GM12801 (cell line): Measurements from ENCODE around the gene MYRFL.

Experiments used
- CTCF ChIP-seq: IDR thresholded peaks from one replicate; pipeline ENCODE4 v1.5.1; 2011; ENCODE audit warnings: control low read depth; ENCODE audit not compliant: insufficient read length; ENCODE audit errors: extremely low read depth

MYRFL gene

DNA sequence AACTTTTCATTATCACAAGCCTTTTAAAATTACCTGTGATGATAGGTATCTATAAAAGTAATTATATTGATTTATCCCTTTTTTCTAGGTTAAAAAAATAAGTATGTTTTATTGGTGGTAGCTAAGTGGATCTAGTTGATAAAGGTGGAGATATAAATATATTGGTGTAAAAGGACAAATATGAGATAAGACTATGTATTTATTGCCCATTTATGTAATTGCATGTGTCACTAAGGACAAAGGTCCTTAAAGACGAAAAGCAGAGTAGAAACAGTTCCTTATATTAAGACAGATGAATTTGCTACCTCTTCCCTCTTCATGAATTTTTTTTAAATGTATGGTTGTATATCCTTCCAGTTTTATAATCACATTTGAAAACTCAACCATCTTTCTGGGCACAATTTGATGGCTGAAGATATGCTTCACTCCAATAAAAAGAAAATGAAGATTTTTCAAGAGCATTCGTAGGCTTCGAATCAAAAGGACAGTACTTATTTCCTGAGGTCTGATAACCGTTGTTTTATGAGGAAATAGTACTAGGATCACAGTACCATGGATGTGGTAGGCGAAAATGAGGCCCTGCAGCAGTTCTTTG is at the start of gene MYRFL:
TSS of gene MYRFL (plus strand) at position 262 of the 595 bp plus-strand sequence. CDS start at position 553, 291 bp downstream.
- TF ChIP-seq CTCF = no peak

DNA sequence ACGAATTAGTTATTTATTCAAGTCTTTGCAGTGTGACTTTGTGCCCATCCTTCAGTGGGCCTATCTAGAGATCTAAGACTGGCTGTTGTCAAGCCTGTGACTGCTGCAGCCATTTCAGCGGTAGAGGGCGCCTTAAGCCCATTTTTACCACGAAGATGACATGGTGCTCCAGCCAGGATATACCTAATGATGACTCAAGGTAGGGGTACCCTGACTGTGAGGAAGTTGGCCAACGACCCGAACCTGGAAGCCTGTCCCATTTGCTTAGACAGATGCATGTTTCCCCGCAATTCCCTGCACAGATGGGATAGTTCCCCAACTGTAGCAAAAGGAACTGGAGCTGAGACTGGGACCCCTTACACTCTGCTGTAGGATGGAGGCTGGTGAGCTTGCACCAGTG is 45.1 kb upstream of the MYRFL start:
- TF ChIP-seq CTCF = no peak

GRCh38 chr12:69783365-69783764 is 41.7 kb upstream of the MYRFL start:
- TF ChIP-seq CTCF = no peak

DNA sequence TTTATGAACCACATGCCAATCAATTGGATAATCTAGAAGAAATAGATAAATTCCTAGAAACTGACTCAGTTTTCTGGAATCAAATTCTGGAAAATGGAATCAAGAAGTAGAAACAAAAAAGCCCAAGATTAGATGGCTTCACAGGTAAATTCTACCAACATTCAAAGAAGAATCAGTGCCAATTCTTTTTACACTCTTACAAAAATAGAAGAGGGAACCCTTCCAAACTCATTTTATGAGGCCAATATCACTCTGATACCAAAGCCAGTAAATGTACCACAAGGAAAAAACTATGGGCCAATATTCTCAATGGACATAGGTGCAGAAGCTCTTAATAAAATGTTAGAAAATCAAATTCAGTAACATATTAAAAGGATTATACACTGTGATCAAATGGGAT is 35.7 kb upstream of the MYRFL start:
- no peak for TF ChIP-seq CTCF

GRCh38 chr12:69792533-69792932 is 32.5 kb upstream of the MYRFL start:
- no peak for TF ChIP-seq CTCF

DNA sequence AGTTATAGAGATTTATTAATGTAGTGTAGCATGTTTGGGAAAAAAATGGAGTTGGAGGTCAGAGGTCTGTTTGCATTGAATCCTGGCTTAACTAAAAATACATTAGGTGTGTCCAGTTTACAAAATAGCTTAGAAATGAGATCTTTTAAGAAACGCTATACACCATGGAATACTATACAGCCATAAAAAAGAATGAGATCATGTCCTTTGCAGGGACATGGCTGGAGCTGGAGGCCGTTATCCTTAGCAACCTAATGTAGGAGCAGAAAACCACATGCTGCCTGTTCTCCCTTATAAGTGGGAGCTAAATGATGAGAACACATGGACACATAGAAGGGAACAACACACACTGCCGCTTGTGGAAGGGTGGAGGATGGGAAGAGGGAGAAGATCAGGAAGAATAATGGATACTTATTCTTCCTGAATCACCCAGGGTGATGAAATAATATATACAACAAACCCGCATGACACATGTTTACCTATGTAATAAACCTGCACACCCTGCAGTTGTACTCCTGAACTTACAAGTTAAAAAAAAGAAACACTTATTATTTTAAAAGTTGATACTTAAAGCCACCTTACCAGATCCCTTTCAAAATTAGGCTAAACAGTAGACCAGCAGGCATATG is 14.0 kb upstream of the MYRFL start:
- no peak for TF ChIP-seq CTCF

DNA sequence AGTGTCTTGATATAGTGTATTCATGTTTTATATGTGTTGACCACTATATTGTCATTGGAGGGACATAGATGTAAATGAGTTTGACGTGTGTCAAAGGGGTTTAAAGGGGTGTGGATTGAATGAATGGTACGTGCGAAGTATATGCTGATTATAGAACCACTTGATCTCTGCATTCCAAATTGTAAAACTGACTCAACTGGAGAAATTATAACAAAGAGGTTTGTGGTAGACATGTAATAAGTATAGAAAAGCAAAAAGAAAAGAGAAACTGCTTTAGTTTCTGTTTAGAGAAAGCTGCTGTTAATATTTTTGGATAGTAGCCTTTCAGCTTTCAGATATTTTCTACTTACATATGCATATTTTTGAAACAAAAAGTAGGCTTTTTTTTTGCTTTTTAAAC is 8.9 kb upstream of the MYRFL start:
- no peak for TF ChIP-seq CTCF
